A549 (cell line): ENCODE measurements around the gene ATP2C2. TPM values are rescaled to one million over a fixed set of nuclear protein-coding genes. Genes with fewer than 3 reads are reported as not detected.
"Not testable (repeated sequence)": the region's sequence is repeated elsewhere in the genome, so short reads cannot be mapped to it uniquely, and the experiment has no call there.

Source experiments
- ATAC-seq, 2 experiments: fragments of 200-7000 bp in 1 of 2; fragments of >200 bp in 1 of 2; cut with Nextera tagmentation in 1 of 2; cut with Tn5 transposase in 1 of 2; 3 replicates each; pipeline versions ENCODE4 v1.8.0 to v1.9.1; 2018 to 2020; ENCODE audit warnings: mild to moderate bottlenecking in 1 of 2, moderate library complexity in 1 of 2
- CTCF ChIA-PET: fragments of 300-600 bp; sonication (Branson Sonifier 250); formaldehyde crosslinking; extraction: SDS; loops from one replicate; lab custom pipeline; 2021; ENCODE audit warnings: antibody characterized with exemption, inconsistent platforms; lab: Yijun Ruan, JAX
- POLR2A ChIA-PET: fragments of 350-600 bp; formaldehyde crosslinking; extraction: SDS; loops from one replicate; lab custom pipeline; 2021; ENCODE audit warnings: antibody characterized with exemption, inconsistent platforms; lab: Yijun Ruan, JAX
- DNase-seq, 2 experiments: peaks; one replicate each; pipeline versions ENCODE4 v3.0.0 to v3.0.0-alpha.2; 2011 to 2016; ENCODE audit warnings: low read depth in 1 of 2, low spot score in 1 of 2
- FAIRE-seq: peaks from 2 replicates; lab custom pipeline; 2011; peaks lifted over from hg19 to GRCh38; lab: Jason Lieb, UNC
- H3K27ac ChIP-seq, 2 experiments: fragments of >200 bp; sonication (Bioruptor Twin); formaldehyde crosslinking; 3 replicates each; pipeline ENCODE4 v1.5.1; 2016 to 2017
- H3K4me1 ChIP-seq: fragments of >200 bp; sonication (Bioruptor Twin); formaldehyde crosslinking; 3 replicates; pipeline ENCODE4 v1.6.1; 2016
- H3K4me2 ChIP-seq: fragments of >200 bp; sonication (Bioruptor Twin); formaldehyde crosslinking; 3 replicates; pipeline ENCODE4 v1.6.1; 2016
- H3K4me3 ChIP-seq: fragments of >200 bp; sonication (Bioruptor Twin); formaldehyde crosslinking; 3 replicates; pipeline ENCODE4 v1.5.1; 2016
- H3K9me3 ChIP-seq: fragments of >200 bp; sonication (Bioruptor Twin); formaldehyde crosslinking; 3 replicates; pipeline ENCODE4 v1.6.1; 2016
- CEBPB ChIP-seq, 2 experiments: fragments of >200 bp in 1 of 2; sonication (Bioruptor Twin) in 1 of 2; formaldehyde crosslinking in 1 of 2; IDR thresholded peaks; 2 replicates each; pipeline ENCODE4 v1.6.1; 2012 to 2016
- EHF ChIP-seq: fragments of 250-450 bp; sonication (Bioruptor Pico); IDR thresholded peaks from 2 replicates; pipeline ENCODE4 v1.5.0; 2020; ENCODE audit warnings: mild to moderate bottlenecking
- ESRRA ChIP-seq: fragments of 150-350 bp; IDR thresholded peaks from 2 replicates; pipeline ENCODE4 v1.6.1; 2014; ENCODE audit warnings: mild to moderate bottlenecking, low read length, borderline replicate concordance
- FOSL2 ChIP-seq, 2 experiments: fragments of 450-650 bp in 1 of 2; fragments of >200 bp in 1 of 2; sonication (Bioruptor Twin) in 1 of 2; formaldehyde crosslinking; IDR thresholded peaks; 2 replicates each; pipeline versions ENCODE4 v1.5.0 to v1.6.1; 2016 to 2020; ENCODE audit warnings: mild to moderate bottlenecking in 1 of 2, moderate library complexity in 1 of 2
- FOXS1 ChIP-seq: fragments of 250-450 bp; sonication (Bioruptor Pico); IDR thresholded peaks from 2 replicates; pipeline ENCODE4 v1.5.0; 2020; ENCODE audit warnings: mild to moderate bottlenecking, moderate library complexity
- GATA3 ChIP-seq: IDR thresholded peaks from 2 replicates; pipeline ENCODE4 v1.6.1; 2012; ENCODE audit warnings: borderline replicate concordance
- JUN ChIP-seq, 2 experiments: fragments of >200 bp; sonication (Bioruptor Twin); formaldehyde crosslinking; IDR thresholded peaks; 2 replicates in 1 of 2; 3 replicates in 1 of 2; pipeline ENCODE4 v1.6.1; 2016 to 2017
- KDM1A ChIP-seq: fragments of 200-600 bp; sonication (generic); IDR thresholded peaks from 2 replicates; pipeline ENCODE4 v1.6.1; 2016; ENCODE audit warnings: low read depth, mild to moderate bottlenecking
- MAFK ChIP-seq: fragments of 450-650 bp; IDR thresholded peaks from 2 replicates; pipeline ENCODE4 v1.6.1; 2014; ENCODE audit not compliant: partially characterized antibody
- NPAS2 ChIP-seq: fragments of 250-450 bp; sonication (Bioruptor Pico); IDR thresholded peaks from 2 replicates; pipeline ENCODE4 v1.8.0; 2022; ENCODE audit warnings: mild to moderate bottlenecking, moderate library complexity, borderline replicate concordance
- PHF8 ChIP-seq: fragments of 200-600 bp; sonication (generic); IDR thresholded peaks from 2 replicates; pipeline ENCODE4 v1.6.1; 2016; ENCODE audit warnings: low read depth, mild to moderate bottlenecking, antibody characterized with exemption, moderate library complexity, borderline replicate concordance
- POLR2A ChIP-seq: IDR thresholded peaks from 2 replicates; pipeline ENCODE4 v1.6.1; 2012; ENCODE audit warnings: mild to moderate bottlenecking, low read length
- POLR2AphosphoS2 ChIP-seq: conservative IDR thresholded peaks from 2 replicates; pipeline ENCODE4 v1.6.1; 2012; ENCODE audit warnings: low read length, improper control_type of control experiment, inconsistent platforms
- RFX5 ChIP-seq: fragments of 450-650 bp; IDR thresholded peaks from 2 replicates; pipeline ENCODE4 v1.7.1; 2014; ENCODE audit warnings: antibody characterized with exemption, mild to moderate bottlenecking, moderate library complexity
- whole genome bisulfite sequencing: methylation state at CpG from one replicate; pipeline ENCODE4 v1.1.6; 2017; ENCODE audit errors: missing lambda C conversion rate; 5-methylcytosine and 5-hydroxymethylcytosine counted together
- polyA plus RNA-seq, 4 experiments: library from polyadenylated mRNA; depleted of rRNA in 3 of 4; stranded (reverse); fragments of >200 nt; fragmentation: RNase III in 1 of 4; extraction: RNeasy Plus Mini Kit Qiagen cat#74134 plus additional on column Dnase treatment in 1 of 4; gene quantifications; 2 replicates in 3 of 4; 3 replicates in 1 of 4; pipeline ENCODE4 v1.2.3, GENCODE V29; 2011 to 2017
- TF ChIP-seq, protein P1 (sequence below): IDR thresholded peaks from 2 replicates; pipeline ENCODE4 v1.6.1; 2012; ENCODE audit warnings: low read depth, borderline replicate concordance

The ATP2C2 gene
- polyA plus RNA-seq, 2 of the 4 experiments (the other 2 are of a cell fraction), result 0.14 to 0.17 TPM

DNA sequence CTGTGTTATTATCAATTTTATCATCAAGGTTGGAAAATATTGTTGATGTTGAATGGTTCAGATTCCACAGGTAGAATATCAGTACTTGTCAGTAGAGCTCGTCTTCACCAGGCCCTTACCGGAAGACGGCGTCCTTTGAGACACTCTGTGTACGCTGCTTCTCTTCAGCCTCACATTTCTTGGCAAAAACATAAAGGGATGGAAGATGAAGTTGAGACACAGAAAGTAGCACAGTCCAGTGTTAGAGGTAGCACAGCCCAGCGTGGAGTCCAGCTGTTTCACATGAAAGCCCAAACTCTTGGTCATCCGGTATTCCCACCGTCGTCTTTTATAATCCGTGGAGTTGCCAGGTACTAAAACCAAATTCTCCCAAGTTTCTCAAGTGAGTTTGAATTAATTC lies 30.4 kb downstream of the ATP2C2 start:
- no peak for ATAC-seq

DNA sequence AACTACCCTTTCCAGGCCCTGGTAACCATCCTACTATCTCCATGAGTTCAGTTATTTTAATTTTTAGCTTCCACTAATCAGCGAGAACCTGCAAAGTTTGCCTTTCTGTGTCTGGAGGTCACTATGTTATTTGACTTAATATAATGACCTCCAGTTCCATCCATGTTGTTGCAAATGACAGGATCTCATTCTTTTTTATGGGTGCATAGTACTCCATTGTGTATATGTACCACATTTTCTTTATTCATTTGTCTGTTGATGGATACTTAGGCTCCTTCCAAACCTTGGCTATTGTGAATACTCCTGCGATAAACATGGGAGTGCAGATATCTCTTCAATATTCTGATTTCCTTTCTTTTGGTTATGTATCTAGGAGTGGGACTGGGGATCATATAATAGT lies 31.6 kb downstream of the ATP2C2 start:
- H3K4me2 ChIP-seq, POLR2A ChIA-PET, H3K4me3 ChIP-seq, DNase-seq, H3K27ac ChIP-seq, H3K9me3 ChIP-seq, ATAC-seq, FAIRE-seq: not testable (repeated sequence)
- CTCF ChIA-PET, result interaction anchor here (0.6 kb wide), 1 partner anchor 86 kb away, joined by 3 read pairs; no protein-coding TSS in a partner anchor
- H3K4me1 ChIP-seq, result peaks cover 33% of the 10 kb centered on the region
- WGBS, result 79% methylated on average over 2 of the region's 2 CpGs

More for the DNA sequence above, 30.4 kb downstream of the ATP2C2 start:
- no peak for TF ChIP-seq KDM1A
- no peak for TF ChIP-seq RFX5
- no peak for TF ChIP-seq JUN (IDR thresholded peaks at IDR 0.05)
- TF ChIP-seq FOSL2 (IDR thresholded peaks at IDR 0.05), result no peak
- no peak for TF ChIP-seq FOSL2 (CRISPR knock-in tag; IDR thresholded peaks at IDR 0.05)
- TF ChIP-seq POLR2A, result no peak
- no peak for TF ChIP-seq ESRRA
- no peak for TF ChIP-seq CEBPB (IDR thresholded peaks at IDR 0.05)
- TF ChIP-seq FOXS1 (CRISPR knock-in tag), result no peak
- TF ChIP-seq, protein P1, sequence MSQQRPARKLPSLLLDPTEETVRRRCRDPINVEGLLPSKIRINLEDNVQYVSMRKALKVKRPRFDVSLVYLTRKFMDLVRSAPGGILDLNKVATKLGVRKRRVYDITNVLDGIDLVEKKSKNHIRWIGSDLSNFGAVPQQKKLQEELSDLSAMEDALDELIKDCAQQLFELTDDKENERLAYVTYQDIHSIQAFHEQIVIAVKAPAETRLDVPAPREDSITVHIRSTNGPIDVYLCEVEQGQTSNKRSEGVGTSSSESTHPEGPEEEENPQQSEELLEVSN, result no peak
- no peak for TF ChIP-seq POLR2AphosphoS2
- no peak for TF ChIP-seq GATA3
- peaks cover 36% of the 10 kb centered on the region for H3K4me1 ChIP-seq
- CTCF ChIA-PET, result interaction anchor here (2.9 kb wide), 1 partner anchor 122 kb away, joined by 9 read pairs; no protein-coding TSS in a partner anchor
- POLR2A ChIA-PET, result no interaction called here
- DNase-seq (no peak), FAIRE-seq (no peak)
- no peak overlapping the region for H3K4me2 ChIP-seq
- H3K4me3 ChIP-seq, result no peak overlapping the region
- WGBS, result 82% methylated on average over 10 of the region's 10 CpGs
- H3K27ac ChIP-seq, result peak overlapping the region in 1 of 2 experiments; percentile 88; a peak in 3 of 6 replicates
- H3K9me3 ChIP-seq, result peaks cover 9% of the 10 kb centered on the region; the same call in 1 of the 3 replicates

DNA sequence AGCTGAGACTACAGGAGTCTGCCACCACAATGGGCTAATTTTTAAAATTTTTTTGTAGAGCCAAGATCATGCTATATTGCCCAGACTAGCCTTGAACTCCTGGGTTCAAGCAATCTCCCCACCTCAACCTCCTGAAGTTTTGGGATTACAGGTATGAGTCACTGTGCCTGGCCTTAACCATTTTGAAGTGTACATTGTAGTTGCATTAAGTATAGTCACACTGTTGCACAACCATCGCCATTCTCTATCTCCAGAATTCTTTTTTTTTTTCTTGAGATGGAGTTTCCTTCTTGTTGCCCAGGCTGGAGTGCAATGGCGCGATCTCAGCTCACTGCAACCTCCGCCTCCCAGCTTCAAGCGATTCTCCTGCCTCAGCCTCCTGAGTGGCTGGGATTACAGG lies 35.1 kb downstream of the ATP2C2 start:
- H3K4me3 ChIP-seq, POLR2A ChIA-PET, ATAC-seq, DNase-seq, CTCF ChIA-PET, FAIRE-seq, H3K9me3 ChIP-seq, H3K4me1 ChIP-seq, H3K4me2 ChIP-seq, H3K27ac ChIP-seq: not testable (repeated sequence)
- 76% methylated on average over 5 of the region's 5 CpGs for WGBS

DNA sequence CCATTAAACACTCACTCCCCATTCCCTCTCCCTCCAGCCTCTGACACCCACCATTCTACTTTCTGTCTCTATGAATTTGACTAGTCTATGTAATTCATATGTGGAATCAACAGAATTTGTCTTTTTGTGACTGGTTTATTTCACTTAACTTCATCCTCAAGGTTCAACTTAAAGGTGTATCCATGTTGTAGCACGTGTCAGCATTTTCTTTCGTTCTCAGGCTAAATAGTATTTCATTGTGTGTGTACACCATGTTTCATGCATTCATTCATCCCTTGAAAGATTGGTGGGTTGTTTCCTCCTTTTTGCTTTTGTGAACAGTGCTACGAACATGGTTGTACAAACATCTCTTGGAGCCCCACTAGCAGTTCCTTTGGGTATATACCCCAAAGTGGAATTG lies 36.0 kb downstream of the ATP2C2 start:
- WGBS, result 48% methylated on average over 3 of the region's 3 CpGs
- ChIA-PET POLR2A (no interaction called here), CTCF (interaction anchor here (0.7 to 0.9 kb wide), 2 partner anchors 21 to 31 kb away, joined by 3 to 5 read pairs; no protein-coding TSS in a partner anchor)
- TF ChIP-seq EHF, result no peak
- peak; percentile 56 for TF ChIP-seq MAFK
- no peak for TF ChIP-seq POLR2A
- DNase-seq (no peak), FAIRE-seq (no peak), ATAC-seq (no peak)
- Histone ChIP-seq H3K27ac (0 out of 6 replicates have a peak overlapping the region, but pooled peaks of 1 of the 2 experiments have one; percentile 19), H3K4me1 (peaks cover under 1% of the 10 kb centered on the region; the same call in 1 of the 3 replicates), H3K4me2 (no peak overlapping the region), H3K4me3 (no peak overlapping the region), H3K9me3 (peaks cover 9% of the 10 kb centered on the region; the same call in 1 of the 3 replicates)

DNA sequence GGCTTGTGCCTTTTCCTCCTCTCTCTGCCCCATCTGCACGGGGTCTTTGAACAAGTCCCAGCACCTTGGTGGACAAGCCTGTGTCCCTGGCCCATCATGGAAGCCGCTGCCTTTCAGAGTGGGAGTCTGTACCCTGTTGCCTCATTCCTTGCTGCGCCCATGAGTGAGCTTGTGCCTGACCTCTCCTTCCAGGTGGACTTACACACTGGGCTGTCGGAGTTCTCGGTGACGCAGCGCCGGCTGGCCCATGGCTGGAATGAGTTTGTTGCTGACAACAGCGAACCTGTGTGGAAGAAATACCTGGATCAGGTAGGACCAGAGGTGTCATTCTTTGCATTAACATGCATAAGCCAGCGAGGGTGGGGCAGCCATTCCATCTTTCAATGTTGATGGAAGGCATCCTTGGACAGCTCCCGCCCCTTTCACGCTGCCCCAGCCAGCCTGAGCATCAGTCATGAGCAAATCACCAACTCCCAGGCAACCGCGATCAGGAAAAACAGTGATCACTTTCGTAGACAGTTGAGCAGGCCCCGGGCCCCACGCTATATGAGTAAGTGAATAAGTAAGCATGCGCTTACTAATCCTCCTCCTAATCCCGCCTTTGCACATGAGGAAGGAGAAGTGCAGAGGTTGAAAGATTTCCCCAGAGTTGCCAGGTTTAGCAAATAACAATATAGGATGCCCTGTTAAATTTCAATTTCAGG lies 36.8 kb downstream of the ATP2C2 start:
- 59% methylated on average over 18 of the region's 19 CpGs for WGBS
- H3K4me2 ChIP-seq, result no peak overlapping the region
- no peak for DNase-seq
- POLR2A ChIA-PET, result no interaction called here
- no peak for ATAC-seq
- H3K9me3 ChIP-seq, result peaks cover 9% of the 10 kb centered on the region; the same call in 1 of the 3 replicates
- FAIRE-seq, result no peak
- H3K27ac ChIP-seq, result no peak overlapping the region
- no peak for TF ChIP-seq RFX5
- TF ChIP-seq NPAS2 (CRISPR knock-in tag), result no peak
- no peak for TF ChIP-seq KDM1A
- TF ChIP-seq PHF8, result no peak
- H3K4me1 ChIP-seq, result no peaks in the 10 kb centered on the region
- H3K4me3 ChIP-seq, result no peak overlapping the region
- CTCF ChIA-PET, result interaction anchor here (0.9 to 1.0 kb wide), 2 partner anchors 16 to 30 kb away, joined by 3 read pairs; no protein-coding TSS in a partner anchor
